Muscle of leg (tissue), 11 donors: ENCODE data around the gene PITX1. TPM values are rescaled to one million over a fixed set of nuclear protein-coding genes. Genes with fewer than 3 reads are reported as not detected.

Source experiments
- DNase-seq: peaks from one replicate; pipeline ENCODE4 v3.0.0; 2013
- H3K27ac ChIP-seq: one replicate; pipeline ENCODE4 v1.5.1; 2013; ENCODE audit warnings: mild to moderate bottlenecking, low read length, control low read depth
- H3K27me3 ChIP-seq: one replicate; pipeline ENCODE4 v1.6.1; 2013; ENCODE audit warnings: low read length; ENCODE audit not compliant: control insufficient read depth, insufficient read depth
- H3K36me3 ChIP-seq: one replicate; pipeline ENCODE4 v1.6.1; 2013; ENCODE audit warnings: low read length; ENCODE audit not compliant: control insufficient read depth, insufficient read depth
- H3K4me1 ChIP-seq: one replicate; pipeline ENCODE4 v1.6.1; 2013; ENCODE audit warnings: low read length; ENCODE audit not compliant: control insufficient read depth, insufficient read depth
- H3K4me3 ChIP-seq: one replicate; pipeline ENCODE4 v1.5.1; 2013; ENCODE audit warnings: low read length, control low read depth
- H3K9me3 ChIP-seq: replicated peaks from 2 replicates; pipeline ENCODE4 v1.6.1; 2013; ENCODE audit warnings: low read depth, low read length; ENCODE audit not compliant: control insufficient read depth
- WGBS: methylation state at CpG from one replicate; pipeline ENCODE4 v1.1.5; 2013; ENCODE audit warnings: missing lambda C conversion rate; ENCODE audit not compliant: insufficient coverage; 5-methylcytosine and 5-hydroxymethylcytosine counted together
- polyA plus RNA-seq, 8 donors: library from polyadenylated mRNA; unstranded; fragments of 120-200 nt; gene quantifications; one replicate each; pipeline versions ENCODE4 v1.2.1 to v1.2.3, GENCODE V29; 2013; ENCODE audit warnings: inconsistent platforms in 1 of 8, low replicate concordance in 1 of 8; ENCODE audit not compliant: insufficient read length in 8 of 8, insufficient read depth in 1 of 8
- total RNA-seq: library from RNA; stranded (reverse); fragments of 120-200 nt; gene quantifications from one replicate; pipeline ENCODE4 v1.2.4, GENCODE V29; 2013

Gene PITX1
- total and polyA plus RNA-seq, 9 donors: 3.6 to 11.1 (median 8.0) TPM

DNA sequence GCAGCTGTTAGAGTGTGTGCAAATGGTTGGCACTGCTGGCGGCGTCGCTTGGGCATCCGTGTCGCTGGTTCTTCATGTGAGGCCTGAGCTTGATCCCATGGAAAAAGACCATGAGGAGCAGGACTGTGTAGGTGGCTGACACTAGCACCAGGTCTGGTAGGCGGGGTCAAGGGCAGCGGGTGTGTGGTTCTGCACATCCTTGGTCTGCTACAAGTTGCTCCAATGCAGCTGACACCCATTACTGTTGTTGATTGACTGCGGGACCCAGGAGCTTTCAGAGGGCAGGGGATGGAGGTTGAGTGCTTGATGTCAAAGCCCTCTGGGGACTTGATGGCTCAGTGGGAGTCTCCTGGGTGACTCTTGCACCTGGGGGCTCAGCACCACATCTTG is 29.0 kb upstream of the PITX1 start:
- DNase-seq: no peak
- no peak overlapping the region for H3K27ac ChIP-seq
- peaks cover 22% of the 10 kb centered on the region for H3K27me3 ChIP-seq
- peaks cover 27% of the 10 kb centered on the region for H3K4me1 ChIP-seq
- no peaks in the 10 kb centered on the region for H3K36me3 ChIP-seq
- no peaks in the 10 kb centered on the region for H3K9me3 ChIP-seq
- H3K4me3 ChIP-seq: no peak overlapping the region
- 87% methylated on average over 8 of the region's 8 CpGs for WGBS

DNA sequence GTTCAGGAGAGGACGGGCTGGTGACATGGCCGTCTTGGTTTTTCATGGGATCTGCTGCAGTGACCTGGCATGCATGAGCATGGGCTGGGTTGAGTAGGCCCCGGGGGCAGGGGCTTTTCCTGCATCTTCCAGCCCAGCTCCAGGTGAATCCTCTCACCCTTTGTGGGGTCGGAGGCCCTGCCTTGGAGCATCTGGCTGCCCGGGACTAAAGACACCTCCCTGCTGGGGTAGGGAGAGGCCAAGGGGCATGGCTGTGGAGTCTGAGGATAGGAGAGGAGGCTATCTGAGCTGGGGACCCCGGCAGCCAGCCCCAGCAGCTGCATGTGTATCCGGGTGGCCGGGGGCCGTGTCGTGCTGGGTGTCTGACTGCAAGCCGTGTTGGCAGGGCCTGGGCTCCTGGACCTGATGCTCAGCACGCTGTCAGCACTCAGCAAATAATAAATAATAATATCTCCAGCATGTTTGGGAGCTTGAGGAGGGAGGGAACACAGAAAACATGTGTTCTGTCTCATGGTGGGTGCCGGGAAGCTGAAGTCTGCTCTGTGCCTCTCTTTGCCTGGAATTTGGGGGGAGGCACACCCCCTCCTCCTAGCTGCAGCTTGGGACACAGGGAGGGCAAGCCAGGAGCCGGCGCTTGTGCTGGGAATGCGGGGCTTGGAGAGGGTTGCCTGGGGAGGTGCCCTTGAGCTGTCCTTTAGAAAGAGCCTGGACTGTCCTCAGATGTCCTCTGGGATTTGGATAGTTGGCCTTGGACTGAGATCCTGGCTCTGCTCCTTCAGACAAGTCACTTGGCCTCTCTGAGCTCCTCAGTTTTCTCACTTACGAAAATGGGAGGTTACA is 28.4 kb upstream of the PITX1 start:
- Histone ChIP-seq H3K27ac (no peak overlapping the region), H3K9me3 (no peaks in the 10 kb centered on the region), H3K27me3 (peaks cover 22% of the 10 kb centered on the region), H3K4me3 (no peak overlapping the region), H3K4me1 (peaks cover 24% of the 10 kb centered on the region), H3K36me3 (no peaks in the 10 kb centered on the region)
- DNase-seq: peak; percentile 32
- 60% methylated on average over 8 of the region's 17 CpGs for WGBS

GRCh38 chr5:135061001-135061400 is 27.0 kb upstream of the PITX1 start:
- H3K9me3 ChIP-seq: no peaks in the 10 kb centered on the region
- no peak overlapping the region for H3K27ac ChIP-seq
- H3K4me3 ChIP-seq: no peak overlapping the region
- H3K36me3 ChIP-seq: no peaks in the 10 kb centered on the region
- H3K4me1 ChIP-seq: peaks cover 24% of the 10 kb centered on the region
- DNase-seq: no peak
- H3K27me3 ChIP-seq: peaks cover 20% of the 10 kb centered on the region
- 98% methylated on average over 6 of the region's 6 CpGs for WGBS

GRCh38 chr5:135060021-135060420 is 26.0 kb upstream of the PITX1 start:
- peaks cover 27% of the 10 kb centered on the region for H3K27me3 ChIP-seq
- DNase-seq: no peak
- H3K4me3 ChIP-seq: no peak overlapping the region

DNA sequence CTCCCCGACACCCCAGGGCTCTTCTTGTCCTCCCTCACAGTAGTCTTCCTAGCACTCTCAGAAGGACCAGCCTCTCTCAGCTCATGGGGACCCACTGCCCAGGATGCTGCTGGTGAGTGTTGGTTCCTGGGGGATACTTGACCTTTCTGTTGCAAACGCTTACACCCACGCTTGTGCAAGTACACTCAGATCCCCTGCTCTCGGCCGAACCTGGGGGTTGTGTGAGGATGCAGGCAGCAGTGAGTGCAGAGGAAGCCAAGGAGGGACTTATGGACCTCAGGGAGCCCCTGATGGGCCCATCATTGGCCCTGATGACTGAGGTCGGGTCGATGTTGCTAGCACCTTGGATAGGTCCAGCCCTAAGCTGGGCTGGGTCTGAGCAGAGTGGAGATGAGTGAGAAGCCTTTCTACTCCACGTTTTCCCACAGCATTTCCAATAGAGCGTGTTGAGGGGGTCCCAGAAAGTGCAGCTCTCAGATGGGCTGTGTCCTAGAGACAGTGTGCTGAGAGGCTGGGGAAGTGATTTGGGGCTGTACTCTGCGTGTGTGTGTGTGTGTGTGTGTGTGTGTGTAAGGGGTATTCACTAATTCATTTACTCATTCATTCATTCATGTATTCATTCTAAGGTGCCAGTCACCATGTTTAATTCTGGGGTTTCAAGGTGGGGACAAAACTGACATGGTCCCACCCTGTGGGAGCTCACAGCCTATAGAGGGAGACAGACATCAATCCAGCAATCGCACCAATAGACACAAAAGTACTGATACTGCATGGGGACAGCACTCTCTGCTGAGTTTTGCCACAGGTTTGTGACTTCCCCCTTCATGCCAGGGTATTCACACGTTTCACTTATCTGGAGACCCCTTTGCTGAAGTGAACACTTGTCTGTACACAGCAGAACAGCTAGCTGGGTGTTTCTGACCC is 25.2 kb upstream of the PITX1 start:
- no peak overlapping the region for H3K27ac ChIP-seq
- H3K36me3 ChIP-seq: no peaks in the 10 kb centered on the region
- H3K4me3 ChIP-seq: no peak overlapping the region
- WGBS: 78% methylated on average over 10 of the region's 12 CpGs
- peaks cover 32% of the 10 kb centered on the region for H3K27me3 ChIP-seq
- H3K9me3 ChIP-seq: no peaks in the 10 kb centered on the region
- H3K4me1 ChIP-seq: peaks cover 31% of the 10 kb centered on the region
- DNase-seq: no peak

More at GRCh38 chr5:135060021-135060420, 26.0 kb upstream of the PITX1 start:
- no peaks in the 10 kb centered on the region for H3K9me3 ChIP-seq
- no peak overlapping the region for H3K27ac ChIP-seq
- WGBS: 77% methylated on average over 2 of the region's 3 CpGs
- peaks cover 33% of the 10 kb centered on the region for H3K4me1 ChIP-seq
- no peaks in the 10 kb centered on the region for H3K36me3 ChIP-seq

DNA sequence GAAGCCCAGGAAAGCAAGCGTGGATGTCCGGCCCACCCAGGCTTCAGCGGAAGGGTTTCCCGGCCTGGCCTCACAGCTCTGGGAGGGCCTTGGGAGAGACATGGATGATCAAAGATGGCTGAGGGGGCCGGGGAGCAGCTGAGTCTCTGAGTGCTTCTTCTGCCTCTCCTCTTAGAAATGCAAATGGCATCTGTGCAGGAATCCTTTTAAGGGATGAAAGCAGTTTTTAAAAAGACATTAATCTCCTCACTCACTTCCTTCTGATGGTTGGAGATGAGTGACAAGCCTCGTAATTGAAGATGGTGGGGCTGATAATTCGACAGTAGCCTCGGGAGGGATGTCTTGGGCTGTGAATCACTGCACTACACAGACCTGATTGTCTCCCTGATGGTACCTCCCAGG is 24.3 kb upstream of the PITX1 start:
- no peak overlapping the region for H3K4me3 ChIP-seq
- no peak overlapping the region for H3K27ac ChIP-seq
- H3K27me3 ChIP-seq: peaks cover 38% of the 10 kb centered on the region
- no CpG with 5 or more reads among the region's 8 CpGs for WGBS
- DNase-seq: no peak
- H3K36me3 ChIP-seq: no peaks in the 10 kb centered on the region
- H3K9me3 ChIP-seq: no peaks in the 10 kb centered on the region
- H3K4me1 ChIP-seq: peaks cover 21% of the 10 kb centered on the region

DNA sequence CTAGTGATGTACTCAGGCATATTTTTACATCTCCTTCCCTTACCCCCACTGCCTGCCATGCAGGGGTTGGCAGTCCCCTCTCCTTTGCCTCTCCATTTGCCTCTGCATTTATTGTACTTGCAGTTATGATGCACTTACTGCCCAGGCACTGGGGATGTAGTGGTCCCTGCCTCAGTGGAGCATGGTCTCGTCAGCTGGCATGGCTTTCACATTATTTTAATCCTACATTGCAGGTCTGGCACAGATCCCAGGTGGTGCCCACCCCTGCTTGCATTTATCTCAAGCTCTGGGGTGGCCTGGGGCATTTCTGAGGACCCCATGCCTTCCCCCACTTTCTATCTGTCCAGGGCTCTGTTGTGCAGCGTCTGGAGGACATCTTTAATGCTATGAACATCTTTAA is 23.2 kb upstream of the PITX1 start:
- Histone ChIP-seq H3K36me3 (no peaks in the 10 kb centered on the region), H3K4me3 (no peak overlapping the region), H3K9me3 (no peaks in the 10 kb centered on the region), H3K27ac (no peak overlapping the region), H3K27me3 (peaks cover 44% of the 10 kb centered on the region), H3K4me1 (peaks cover 10% of the 10 kb centered on the region)
- 83% methylated on average over 1 of the region's 2 CpGs for WGBS
- DNase-seq: no peak

DNA sequence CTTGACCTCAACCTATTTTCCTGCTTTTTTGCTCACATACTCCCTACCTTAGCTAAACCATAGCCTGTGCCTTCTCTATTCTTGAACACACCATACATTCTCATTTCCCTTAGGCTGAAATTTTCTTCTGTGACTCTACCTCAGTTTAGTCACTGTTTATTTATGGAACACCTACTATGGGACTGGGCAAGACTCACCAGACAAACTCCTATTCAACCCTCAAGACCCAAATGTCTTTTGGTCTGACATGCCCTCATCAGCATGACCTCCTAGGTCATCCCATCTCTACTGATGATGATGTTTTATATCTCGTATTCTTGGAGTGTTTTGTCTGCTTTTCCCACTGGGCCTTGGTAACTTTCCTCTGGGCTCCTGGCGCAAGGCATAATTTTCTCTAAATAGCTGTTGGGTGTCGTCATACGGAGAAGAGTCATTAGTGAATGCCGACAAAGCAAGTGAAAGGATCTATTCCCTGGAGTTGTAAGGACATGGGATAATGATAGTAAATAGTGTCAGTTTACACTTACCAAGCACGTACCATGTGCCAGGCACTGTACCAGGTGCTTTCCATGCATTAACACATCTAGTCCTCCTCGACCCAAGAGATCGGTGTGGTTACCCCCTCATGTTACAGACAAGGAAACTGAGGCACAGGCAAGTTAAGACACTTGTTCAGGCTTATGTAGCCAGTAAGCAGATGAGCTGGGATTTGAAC is 22.4 kb upstream of the PITX1 start:
- H3K36me3 ChIP-seq: no peaks in the 10 kb centered on the region
- H3K4me1 ChIP-seq: peaks cover 10% of the 10 kb centered on the region
- no peak overlapping the region for H3K4me3 ChIP-seq
- DNase-seq: no peak
- H3K27ac ChIP-seq: no peak overlapping the region
- H3K27me3 ChIP-seq: peaks cover 51% of the 10 kb centered on the region
- H3K9me3 ChIP-seq: no peaks in the 10 kb centered on the region
- WGBS: 83% methylated on average over 5 of the region's 8 CpGs

DNA sequence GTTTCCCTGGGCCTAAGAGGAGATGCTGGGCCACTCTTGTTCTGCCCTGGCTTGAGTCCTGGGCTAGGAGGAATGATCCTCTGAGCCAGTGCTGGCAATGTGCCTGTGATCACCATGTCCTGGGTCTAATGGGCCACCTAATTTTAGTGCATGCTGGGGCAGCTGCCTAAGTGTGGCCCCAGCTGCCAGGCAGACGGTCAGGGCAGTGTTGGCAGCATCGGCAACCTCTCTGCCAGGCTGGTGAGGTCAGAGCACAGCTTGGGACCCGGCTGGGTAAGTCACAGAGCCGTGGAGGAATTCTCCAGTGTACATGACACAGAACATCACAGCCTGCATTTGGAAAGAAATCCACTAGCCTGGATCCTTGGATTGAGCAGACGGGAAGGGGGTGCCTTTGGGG is 21.4 kb upstream of the PITX1 start:
- H3K9me3 ChIP-seq: no peaks in the 10 kb centered on the region
- DNase-seq: peak; percentile 48
- 39% methylated on average over 2 of the region's 5 CpGs for WGBS
- no peak overlapping the region for H3K4me3 ChIP-seq
- peaks cover 10% of the 10 kb centered on the region for H3K4me1 ChIP-seq
- no peak overlapping the region for H3K27ac ChIP-seq
- peaks cover 62% of the 10 kb centered on the region for H3K27me3 ChIP-seq
- H3K36me3 ChIP-seq: no peaks in the 10 kb centered on the region

GRCh38 chr5:135054546-135054945 is 20.5 kb upstream of the PITX1 start:
- WGBS: no CpG with 5 or more reads among the region's 2 CpGs
- Histone ChIP-seq H3K4me3 (no peak overlapping the region), H3K9me3 (no peaks in the 10 kb centered on the region), H3K27ac (no peak overlapping the region), H3K4me1 (peaks cover 10% of the 10 kb centered on the region), H3K36me3 (no peaks in the 10 kb centered on the region), H3K27me3 (peaks cover 66% of the 10 kb centered on the region)
- DNase-seq: no peak
